Transverse colon (tissue), 4 donors: Measurements from ENCODE around the gene ST3GAL3. TPM values are rescaled to one million over a fixed set of nuclear protein-coding genes. Genes with fewer than 3 reads are reported as not detected.

Experiments used
- DNase-seq: peaks from one replicate; pipeline ENCODE4 v3.0.0-alpha.2; 2019
- H3K27ac ChIP-seq, 4 donors: fragments of 200-600 bp; sonication (generic); 2 replicates each; pipeline ENCODE4 v1.5.1; 2016 to 2018; ENCODE audit warnings: inconsistent platforms in 4 of 4
- H3K27me3 ChIP-seq: fragments of 200-600 bp; sonication (generic); 2 replicates; pipeline ENCODE4 v1.5.1; 2017; ENCODE audit warnings: inconsistent platforms
- H3K36me3 ChIP-seq, 4 donors: fragments of 200-600 bp; sonication (generic); 2 replicates each; pipeline ENCODE4 v1.5.1; 2017 to 2019; ENCODE audit warnings: inconsistent platforms in 4 of 4
- H3K4me1 ChIP-seq, 4 donors: fragments of 200-600 bp; sonication (generic); 2 replicates each; pipeline ENCODE4 v1.5.1; 2017 to 2020; ENCODE audit warnings: inconsistent platforms in 4 of 4
- H3K4me3 ChIP-seq, 4 donors: fragments of 200-600 bp; sonication (generic); 1 replicate in 1 of 4; 2 replicates in 3 of 4; pipeline versions ENCODE4 v1.5.1 to v1.6.1; 2017 to 2019; ENCODE audit warnings: inconsistent platforms in 4 of 4
- H3K9me3 ChIP-seq, 2 donors: fragments of 200-600 bp; sonication (generic); 2 replicates each; pipeline ENCODE4 v1.5.1; 2017 to 2019; ENCODE audit warnings: inconsistent platforms in 2 of 2
- EP300 ChIP-seq: sonication (generic); formaldehyde crosslinking; IDR thresholded peaks from one replicate; pipeline ENCODE4 v1.6.1; 2017; ENCODE audit warnings: antibody characterized with exemption, low read depth
- POLR2A ChIP-seq: fragments of 450-650 bp; IDR thresholded peaks from one replicate; pipeline ENCODE4 v1.6.1; 2016; ENCODE audit warnings: antibody characterized with exemption, mild to moderate bottlenecking, moderate library complexity
- POLR2AphosphoS5 ChIP-seq, 3 donors: sonication (generic); formaldehyde crosslinking; IDR thresholded peaks; one replicate each; pipeline ENCODE4 v1.6.1; 2016; ENCODE audit warnings: antibody characterized with exemption in 3 of 3
- WGBS, 2 donors: methylation state at CpG; one replicate each; pipeline ENCODE4 v1.1.5; 2018; ENCODE audit warnings: low coverage in 1 of 2; 5-methylcytosine and 5-hydroxymethylcytosine counted together
- in situ Hi-C, 4 donors: fragments of 200-750 bp; cut with MboI; loops; one replicate each; pipeline versions ENCODE4 v1.15.0 to v1.15.1; 2017; ENCODE audit warnings: low sequenced_read_pairs in 3 of 4, low pct_ligation_motif_present in 1 of 4, low pct_unique_long_range_greater_than_20kb in 1 of 4
- intact Hi-C: fragments of 100-400 bp; cut with DNase I; formaldehyde crosslinking; loops from one replicate; pipeline ENCODE4 v1.15.1; 2023; ENCODE audit warnings: low total_unique reads
- total RNA-seq, 4 donors: library from RNA; depleted of rRNA; stranded (reverse); fragments of >200 nt; gene quantifications; one replicate each; pipeline ENCODE4 v1.1.0, GENCODE V29; 2016
- TF ChIP-seq, protein P1 (sequence below), 5 experiments: fragments of 200-600 bp in 3 of 5; fragments of 450-650 bp in 2 of 5; sonication (generic) in 3 of 5; IDR thresholded peaks; 1 replicate in 2 of 5; 2 replicates in 3 of 5; pipeline ENCODE4 v1.5.1; 2016 to 2017; ENCODE audit warnings: antibody characterized with exemption in 5 of 5, inconsistent platforms in 3 of 5, mild to moderate bottlenecking in 2 of 5, moderate library complexity in 1 of 5

ST3GAL3 gene
- total RNA-seq, 4 donors from 2014 or later: 4.8 to 23.9 (median 9.7) TPM

DNA sequence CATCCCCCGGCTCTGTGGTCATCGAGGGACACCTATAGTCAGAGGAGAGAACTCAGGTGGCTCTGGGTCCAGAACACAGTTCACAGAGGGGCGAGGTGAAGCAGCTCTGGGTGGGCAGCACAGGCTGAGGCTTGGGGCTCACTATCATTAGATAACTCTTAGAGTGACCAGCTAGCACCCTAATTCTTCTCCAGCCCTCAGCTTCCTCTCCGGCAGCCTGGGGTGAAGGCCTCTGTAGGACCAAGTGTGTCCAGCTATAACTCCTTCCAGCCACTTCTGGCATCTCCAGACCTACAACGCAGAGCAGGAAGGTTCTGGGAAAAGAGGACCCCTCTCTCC, 227.6 kb downstream of the ST3GAL3 start:
- DNase-seq: no peak
- Histone ChIP-seq H3K9me3 (no peaks in the 10 kb centered on the region), H3K4me3 (no peak overlapping the region), H3K27ac (peak overlapping the region in 3 of 4 donors; percentile 80 to 84 (median 80)), H3K36me3 (no peaks in the 10 kb centered on the region), H3K4me1 (peaks cover 19 to 39% (median 32%) of the 10 kb centered on the region in 4 donors), H3K27me3 (peaks cover 13% of the 10 kb centered on the region)
- TF ChIP-seq, protein P1, sequence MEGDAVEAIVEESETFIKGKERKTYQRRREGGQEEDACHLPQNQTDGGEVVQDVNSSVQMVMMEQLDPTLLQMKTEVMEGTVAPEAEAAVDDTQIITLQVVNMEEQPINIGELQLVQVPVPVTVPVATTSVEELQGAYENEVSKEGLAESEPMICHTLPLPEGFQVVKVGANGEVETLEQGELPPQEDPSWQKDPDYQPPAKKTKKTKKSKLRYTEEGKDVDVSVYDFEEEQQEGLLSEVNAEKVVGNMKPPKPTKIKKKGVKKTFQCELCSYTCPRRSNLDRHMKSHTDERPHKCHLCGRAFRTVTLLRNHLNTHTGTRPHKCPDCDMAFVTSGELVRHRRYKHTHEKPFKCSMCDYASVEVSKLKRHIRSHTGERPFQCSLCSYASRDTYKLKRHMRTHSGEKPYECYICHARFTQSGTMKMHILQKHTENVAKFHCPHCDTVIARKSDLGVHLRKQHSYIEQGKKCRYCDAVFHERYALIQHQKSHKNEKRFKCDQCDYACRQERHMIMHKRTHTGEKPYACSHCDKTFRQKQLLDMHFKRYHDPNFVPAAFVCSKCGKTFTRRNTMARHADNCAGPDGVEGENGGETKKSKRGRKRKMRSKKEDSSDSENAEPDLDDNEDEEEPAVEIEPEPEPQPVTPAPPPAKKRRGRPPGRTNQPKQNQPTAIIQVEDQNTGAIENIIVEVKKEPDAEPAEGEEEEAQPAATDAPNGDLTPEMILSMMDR (IDR thresholded peaks at IDR 0.05): no peak
- no peak for TF ChIP-seq POLR2AphosphoS5 (IDR thresholded peaks at IDR 0.05)
- TF ChIP-seq EP300: no peak
- TF ChIP-seq POLR2A: no peak
- WGBS, 2 donors: 48% methylated on average over 5 of the region's 5 CpGs; no CpG with 5 or more reads in 1 of the 2 donors
- in situ Hi-C loops: loop anchor here (5.0 to 25.0 kb wide), 5 partner anchors 160 to 398 kb away; partner anchors contain the start of gene PTPRF (in 1 of the 4)
- intact Hi-C loops: no loop called here

DNA sequence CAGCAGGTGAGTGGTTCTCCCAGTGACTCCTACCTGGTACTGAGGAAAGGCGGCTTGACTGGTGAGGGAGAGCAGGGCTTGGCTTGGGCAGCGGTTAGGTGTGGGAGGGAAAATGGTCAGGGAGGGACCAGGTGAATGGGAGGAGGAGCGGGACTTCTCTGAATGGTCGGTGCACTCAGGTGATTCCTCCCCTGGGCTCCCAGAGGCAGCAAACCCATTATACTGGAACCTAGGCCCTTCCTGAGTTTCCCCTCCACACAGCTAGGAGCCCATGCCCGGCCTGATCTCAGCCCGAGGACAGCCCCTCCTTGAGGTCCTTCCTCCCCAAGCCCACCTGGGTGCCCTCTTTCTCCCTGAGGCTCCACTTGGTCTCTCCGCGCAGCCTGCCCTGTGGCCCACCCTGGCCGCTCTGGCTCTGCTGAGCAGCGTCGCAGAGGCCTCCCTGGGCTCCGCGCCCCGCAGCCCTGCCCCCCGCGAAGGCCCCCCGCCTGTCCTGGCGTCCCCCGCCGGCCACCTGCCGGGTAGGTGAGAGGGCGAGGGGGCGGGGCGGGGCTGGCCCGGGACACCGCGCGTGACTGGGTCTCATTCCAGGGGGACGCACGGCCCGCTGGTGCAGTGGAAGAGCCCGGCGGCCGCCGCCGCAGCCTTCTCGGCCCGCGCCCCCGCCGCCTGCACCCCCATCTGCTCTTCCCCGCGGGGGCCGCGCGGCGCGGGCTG, 228.5 kb downstream of the ST3GAL3 start:
- peaks cover 13% of the 10 kb centered on the region for H3K27me3 ChIP-seq
- in situ Hi-C loops: loop anchor here in 3 of 4 donors (10.0 to 25.0 kb wide), 4 partner anchors 161 to 399 kb away; partner anchors contain the start of gene PTPRF (in 1 of the 3)
- no peaks in the 10 kb centered on the region for H3K9me3 ChIP-seq
- intact Hi-C loops: no loop called here
- WGBS, 2 donors: 30% methylated on average over 18 of the region's 48 CpGs; no CpG with 5 or more reads in 1 of the 2 donors
- no peaks in the 10 kb centered on the region for H3K36me3 ChIP-seq
- peak overlapping the region; percentile 40 to 70 (median 51) for H3K4me3 ChIP-seq
- DNase-seq: peak; percentile 75
- TF ChIP-seq, protein P1 (IDR thresholded peaks at IDR 0.05): no peak
- TF ChIP-seq EP300 (no peak), POLR2AphosphoS5 (IDR thresholded peaks at IDR 0.05) (peak; percentile 20 to 64 (median 51)), POLR2A (peak; percentile 59)
- peaks cover 19 to 39% (median 32%) of the 10 kb centered on the region in 4 donors for H3K4me1 ChIP-seq
- H3K27ac ChIP-seq: peak overlapping the region in 3 of 4 donors; percentile 80 to 84 (median 80)

DNA sequence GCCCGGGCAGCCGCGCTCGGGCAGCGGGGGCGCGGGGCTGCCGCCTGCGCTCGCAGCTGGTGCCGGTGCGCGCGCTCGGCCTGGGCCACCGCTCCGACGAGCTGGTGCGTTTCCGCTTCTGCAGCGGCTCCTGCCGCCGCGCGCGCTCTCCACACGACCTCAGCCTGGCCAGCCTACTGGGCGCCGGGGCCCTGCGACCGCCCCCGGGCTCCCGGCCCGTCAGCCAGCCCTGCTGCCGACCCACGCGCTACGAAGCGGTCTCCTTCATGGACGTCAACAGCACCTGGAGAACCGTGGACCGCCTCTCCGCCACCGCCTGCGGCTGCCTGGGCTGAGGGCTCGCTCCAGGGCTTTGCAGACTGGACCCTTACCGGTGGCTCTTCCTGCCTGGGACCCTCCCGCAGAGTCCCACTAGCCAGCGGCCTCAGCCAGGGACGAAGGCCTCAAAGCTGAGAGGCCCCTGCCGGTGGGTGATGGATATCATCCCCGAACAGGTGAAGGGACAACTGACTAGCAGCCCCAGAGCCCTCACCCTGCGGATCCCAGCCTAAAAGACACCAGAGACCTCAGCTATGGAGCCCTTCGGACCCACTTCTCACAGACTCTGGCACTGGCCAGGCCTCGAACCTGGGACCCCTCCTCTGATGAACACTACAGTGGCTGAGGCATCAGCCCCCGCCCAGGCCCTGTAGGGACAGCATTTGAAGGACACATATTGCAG, 229.3 kb downstream of the ST3GAL3 start:
- 12% methylated on average over 37 of the region's 56 CpGs; no CpG with 5 or more reads in 1 of the 2 donors for WGBS, 2 donors
- peak; percentile 54 for DNase-seq
- Histone ChIP-seq H3K36me3 (no peaks in the 10 kb centered on the region), H3K9me3 (no peaks in the 10 kb centered on the region), H3K4me1 (peaks cover 19 to 39% (median 32%) of the 10 kb centered on the region in 4 donors), H3K27me3 (peaks cover 13% of the 10 kb centered on the region), H3K27ac (peak overlapping the region in 3 of 4 donors; percentile 54 to 84 (median 57)), H3K4me3 (peak overlapping the region in 3 of 4 donors; percentile 49 to 70 (median 53))
- in situ Hi-C loops (loop anchor here in 3 of 4 donors (10.0 to 25.0 kb wide), 4 partner anchors 162 to 399 kb away; partner anchors contain the start of gene PTPRF (in 1 of the 3)), intact Hi-C loops (no loop called here)
- TF ChIP-seq POLR2AphosphoS5 (IDR thresholded peaks at IDR 0.05) (peak in 1 of 3 donors; percentile 20), POLR2A (no peak), EP300 (no peak)
- TF ChIP-seq, protein P1 (IDR thresholded peaks at IDR 0.05): peak in 3 of 5 experiments; percentile 17 to 49 (median 17)
